PFSK-1 (cell line): Measurements from ENCODE around the gene TEX29.

Experiments
- POLR2AphosphoS5 ChIP-seq: IDR thresholded peaks from 2 replicates; pipeline ENCODE4 v1.6.1; 2012; ENCODE audit warnings: low read depth, mild to moderate bottlenecking, control low read depth, low read length, moderate library complexity
- SIN3A ChIP-seq: IDR thresholded peaks from 2 replicates; pipeline ENCODE4 v1.6.1; 2012; ENCODE audit warnings: mild to moderate bottlenecking, low read length, moderate library complexity, borderline replicate concordance; ENCODE audit not compliant: insufficient read depth

DNA sequence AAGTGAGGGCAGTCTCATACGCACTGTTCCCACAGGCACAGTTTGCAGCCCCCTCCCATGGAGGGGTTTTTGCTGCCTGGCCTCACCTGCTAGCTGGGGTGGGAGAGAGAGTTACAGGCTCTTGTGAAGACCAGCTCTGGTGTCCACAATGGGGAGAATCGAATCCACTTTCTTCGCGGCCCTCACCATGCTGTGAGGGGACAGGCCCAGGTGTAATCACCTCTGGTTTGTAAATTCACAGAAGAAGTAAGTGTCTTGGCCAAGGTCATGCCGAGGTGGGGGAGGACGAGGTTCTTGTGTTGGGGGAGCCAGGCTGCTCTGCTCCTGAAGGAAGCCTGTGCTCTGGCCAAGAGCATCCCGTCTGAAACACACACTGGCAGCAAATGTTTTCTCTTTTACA is 39.5 kb downstream of the TEX29 start:
- TF ChIP-seq POLR2AphosphoS5 (no peak), SIN3A (no peak)
